HG03521 (cell line): ENCODE data around the gene TWIST1.

Experiments
- ATAC-seq: cut with Tn5 transposase; IDR thresholded peaks from one replicate; pipeline ENCODE4 v1.9.1; 2021; ENCODE audit warnings: mild to moderate bottlenecking, moderate library complexity; ENCODE audit not compliant: unreplicated experiment

Gene TWIST1

GRCh38 chr7:19113855-19114550 is 3.4 kb downstream of the TWIST1 start:
- no peak for ATAC-seq

GRCh38 chr7:19113002-19113350 is 4.5 kb downstream of the TWIST1 start:
- no peak for ATAC-seq

- no peak for ATAC-seq
These were observed 5.0 kb downstream of the TWIST1 start for GRCh38 chr7:19112274-19113001.

GRCh38 chr7:19111474-19112273 is 5.8 kb downstream of the TWIST1 start:
- no peak for ATAC-seq

- no peak for ATAC-seq
These were observed 6.7 kb downstream of the TWIST1 start for GRCh38 chr7:19110776-19111175.

- ATAC-seq = no peak
These were observed 7.3 kb downstream of the TWIST1 start for GRCh38 chr7:19110026-19110730.

GRCh38 chr7:19109000-19109946 is 8.2 kb downstream of the TWIST1 start:
- no peak for ATAC-seq

GRCh38 chr7:19107356-19108146 is 9.9 kb downstream of the TWIST1 start:
- ATAC-seq = no peak

- no peak for ATAC-seq
These were observed 10.4 kb downstream of the TWIST1 start for GRCh38 chr7:19107081-19107355.

GRCh38 chr7:19106241-19107080 is 11.0 kb downstream of the TWIST1 start:
- no peak for ATAC-seq

- ATAC-seq = no peak
These were observed 11.9 kb downstream of the TWIST1 start for GRCh38 chr7:19105546-19105945.

GRCh38 chr7:19104811-19105210 is 12.6 kb downstream of the TWIST1 start:
- ATAC-seq = no peak

GRCh38 chr7:19102884-19103283 is 14.6 kb downstream of the TWIST1 start:
- no peak for ATAC-seq

GRCh38 chr7:19101909-19102308 is 15.5 kb downstream of the TWIST1 start:
- ATAC-seq = no peak

GRCh38 chr7:19101472-19101871 is 16.0 kb downstream of the TWIST1 start:
- no peak for ATAC-seq

GRCh38 chr7:19099924-19100323 is 17.5 kb downstream of the TWIST1 start:
- ATAC-seq = no peak

- no peak for ATAC-seq
These were observed 18.2 kb downstream of the TWIST1 start for GRCh38 chr7:19099194-19099593.

GRCh38 chr7:19098510-19098909 is 18.9 kb downstream of the TWIST1 start:
- ATAC-seq = no peak
